Measurements from ENCODE around the gene WSCD2. TPM values are rescaled to one million over a fixed set of nuclear protein-coding genes. Genes with fewer than 3 reads are reported as not detected.

Gene WSCD2
- total RNA-seq, 2 donors from 2014 or later: 6.5 to 6.7 TPM

DNA sequence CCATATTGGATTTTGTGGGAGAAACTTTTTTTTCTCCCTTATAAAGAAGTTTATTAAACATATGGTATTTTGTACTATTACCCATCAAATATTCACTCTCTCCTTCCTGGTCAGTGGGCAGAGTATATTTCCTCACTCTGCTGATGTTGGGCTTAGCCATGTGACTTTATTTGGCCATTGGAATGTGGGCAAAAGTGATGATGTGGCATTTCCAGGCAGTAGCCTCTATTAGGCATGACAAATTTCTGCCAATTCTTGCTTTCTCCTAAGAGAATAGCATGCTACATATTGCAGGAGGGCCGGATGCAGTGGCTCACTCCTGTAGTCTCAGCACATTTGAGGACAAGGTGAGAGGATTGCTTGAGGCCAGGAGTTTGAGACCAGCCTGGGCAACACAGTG, 24.4 kb upstream of the WSCD2 start:
- no peak overlapping the region for H3K27ac ChIP-seq
- intact Hi-C loops (cut with DNase I): loop anchor here (5.0 kb wide), 1 partner anchor 408 kb away; no protein-coding TSS in a partner anchor
- no peaks in the 10 kb centered on the region for H3K4me1 ChIP-seq (replicated peaks)
- no peak overlapping the region for H3K4me3 ChIP-seq
- no peak for DNase-seq (ENCODE audit: low spot score)
- WGBS: 89% methylated on average over 1 of the region's 1 CpG
- no peaks in the 10 kb centered on the region for H3K36me3 ChIP-seq
- no peaks in the 10 kb centered on the region for H3K9me3 ChIP-seq
- TF ChIP-seq POLR2A (IDR thresholded peaks at IDR 0.05) (no peak), POLR2AphosphoS5 (IDR thresholded peaks at IDR 0.05) (no peak)
- TF ChIP-seq, protein P1, sequence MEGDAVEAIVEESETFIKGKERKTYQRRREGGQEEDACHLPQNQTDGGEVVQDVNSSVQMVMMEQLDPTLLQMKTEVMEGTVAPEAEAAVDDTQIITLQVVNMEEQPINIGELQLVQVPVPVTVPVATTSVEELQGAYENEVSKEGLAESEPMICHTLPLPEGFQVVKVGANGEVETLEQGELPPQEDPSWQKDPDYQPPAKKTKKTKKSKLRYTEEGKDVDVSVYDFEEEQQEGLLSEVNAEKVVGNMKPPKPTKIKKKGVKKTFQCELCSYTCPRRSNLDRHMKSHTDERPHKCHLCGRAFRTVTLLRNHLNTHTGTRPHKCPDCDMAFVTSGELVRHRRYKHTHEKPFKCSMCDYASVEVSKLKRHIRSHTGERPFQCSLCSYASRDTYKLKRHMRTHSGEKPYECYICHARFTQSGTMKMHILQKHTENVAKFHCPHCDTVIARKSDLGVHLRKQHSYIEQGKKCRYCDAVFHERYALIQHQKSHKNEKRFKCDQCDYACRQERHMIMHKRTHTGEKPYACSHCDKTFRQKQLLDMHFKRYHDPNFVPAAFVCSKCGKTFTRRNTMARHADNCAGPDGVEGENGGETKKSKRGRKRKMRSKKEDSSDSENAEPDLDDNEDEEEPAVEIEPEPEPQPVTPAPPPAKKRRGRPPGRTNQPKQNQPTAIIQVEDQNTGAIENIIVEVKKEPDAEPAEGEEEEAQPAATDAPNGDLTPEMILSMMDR (IDR thresholded peaks at IDR 0.05): no peak
- H3K27me3 ChIP-seq (replicated peaks; ENCODE audit: insufficient read depth): no peaks in the 10 kb centered on the region

DNA sequence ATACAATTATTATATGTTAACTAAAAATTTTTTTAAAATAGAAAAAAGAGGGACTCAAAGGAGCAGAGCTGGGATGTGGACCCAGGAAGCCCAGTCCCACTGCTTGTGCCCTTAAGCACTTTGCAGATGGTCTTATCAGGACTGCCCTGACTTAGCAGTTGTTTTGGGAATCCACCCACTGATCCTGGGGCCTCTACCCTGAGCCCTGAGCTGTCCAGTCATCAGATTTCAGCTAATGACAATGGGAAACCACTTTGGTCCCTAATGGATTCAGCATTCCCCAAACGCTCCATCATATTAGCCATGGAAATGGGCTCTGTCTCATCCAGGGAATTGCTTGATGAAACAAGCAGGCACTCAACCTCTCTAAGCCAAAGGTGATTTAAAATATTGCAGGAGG, 22.5 kb upstream of the WSCD2 start:
- Histone ChIP-seq H3K4me3 (no peak overlapping the region), H3K9me3 (no peaks in the 10 kb centered on the region), H3K4me1 (replicated peaks) (no peaks in the 10 kb centered on the region), H3K27ac (no peak overlapping the region), H3K36me3 (no peaks in the 10 kb centered on the region), H3K27me3 (replicated peaks; ENCODE audit: insufficient read depth) (no peaks in the 10 kb centered on the region)
- TF ChIP-seq POLR2A (IDR thresholded peaks at IDR 0.05): no peak
- TF ChIP-seq, protein P1 (IDR thresholded peaks at IDR 0.05): no peak
- TF ChIP-seq POLR2AphosphoS5 (IDR thresholded peaks at IDR 0.05): no peak
- no peak for DNase-seq (ENCODE audit: low spot score)
- 91% methylated on average over 1 of the region's 1 CpG for whole genome bisulfite sequencing
- intact Hi-C loops (cut with DNase I): no loop called here

DNA sequence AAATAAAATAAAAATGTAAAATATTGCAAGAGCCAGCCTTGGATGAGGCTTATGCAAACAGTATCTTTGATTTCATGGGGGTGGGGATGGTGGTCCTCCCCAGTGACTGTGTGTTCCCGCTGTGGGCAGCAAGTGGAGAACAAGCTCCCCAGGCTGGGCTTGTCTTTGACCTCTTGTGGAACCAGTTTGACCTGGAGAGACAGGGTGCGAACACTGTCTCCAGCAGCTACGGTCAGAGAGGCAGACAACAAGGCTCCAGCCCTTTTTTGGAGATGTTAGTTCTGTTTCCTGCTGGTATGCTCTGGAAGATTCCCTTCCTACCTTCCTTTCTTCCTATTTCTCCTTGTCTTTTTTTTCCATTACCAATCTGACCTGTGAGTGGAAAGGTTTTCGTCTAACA, 21.8 kb upstream of the WSCD2 start:
- Histone ChIP-seq H3K4me3 (no peak overlapping the region), H3K36me3 (no peaks in the 10 kb centered on the region), H3K4me1 (replicated peaks) (no peaks in the 10 kb centered on the region), H3K27ac (no peak overlapping the region), H3K27me3 (replicated peaks; ENCODE audit: insufficient read depth) (no peaks in the 10 kb centered on the region), H3K9me3 (no peaks in the 10 kb centered on the region)
- no peak for DNase-seq (ENCODE audit: low spot score)
- 59% methylated on average over 4 of the region's 4 CpGs for WGBS
- intact Hi-C loops (cut with DNase I): no loop called here
- TF ChIP-seq POLR2AphosphoS5 (IDR thresholded peaks at IDR 0.05): no peak
- no peak for TF ChIP-seq POLR2A (IDR thresholded peaks at IDR 0.05)
- TF ChIP-seq, protein P1 (IDR thresholded peaks at IDR 0.05): no peak

DNA sequence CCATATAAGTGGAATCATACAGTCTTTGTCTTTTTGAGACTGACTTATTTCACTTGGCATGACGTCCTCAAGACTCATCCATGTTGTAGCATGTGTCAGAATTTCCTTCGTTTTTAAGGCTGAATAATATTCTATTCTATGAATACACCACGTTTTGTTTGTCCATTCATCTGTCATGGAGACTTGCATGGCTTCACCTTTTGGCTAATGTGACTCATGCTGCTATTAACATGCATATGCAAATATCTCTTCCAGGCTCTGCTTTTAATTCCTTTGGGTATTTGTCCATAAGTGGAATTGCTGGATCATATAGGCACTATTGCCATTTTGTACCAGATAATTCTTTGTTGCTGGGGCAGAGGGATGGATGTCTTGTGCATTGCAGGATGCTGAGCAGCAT, 19.6 kb upstream of the WSCD2 start:
- Histone ChIP-seq H3K9me3 (no peaks in the 10 kb centered on the region), H3K4me3 (no peak overlapping the region), H3K36me3 (no peaks in the 10 kb centered on the region), H3K27me3 (replicated peaks; ENCODE audit: insufficient read depth) (no peaks in the 10 kb centered on the region), H3K4me1 (replicated peaks) (no peaks in the 10 kb centered on the region), H3K27ac (no peak overlapping the region)
- 73% methylated on average over 3 of the region's 3 CpGs for WGBS
- no peak for DNase-seq (ENCODE audit: low spot score)
- TF ChIP-seq POLR2AphosphoS5 (IDR thresholded peaks at IDR 0.05) (no peak), POLR2A (IDR thresholded peaks at IDR 0.05) (no peak)
- TF ChIP-seq, protein P1 (IDR thresholded peaks at IDR 0.05): no peak
- intact Hi-C loops (cut with DNase I): no loop called here

DNA sequence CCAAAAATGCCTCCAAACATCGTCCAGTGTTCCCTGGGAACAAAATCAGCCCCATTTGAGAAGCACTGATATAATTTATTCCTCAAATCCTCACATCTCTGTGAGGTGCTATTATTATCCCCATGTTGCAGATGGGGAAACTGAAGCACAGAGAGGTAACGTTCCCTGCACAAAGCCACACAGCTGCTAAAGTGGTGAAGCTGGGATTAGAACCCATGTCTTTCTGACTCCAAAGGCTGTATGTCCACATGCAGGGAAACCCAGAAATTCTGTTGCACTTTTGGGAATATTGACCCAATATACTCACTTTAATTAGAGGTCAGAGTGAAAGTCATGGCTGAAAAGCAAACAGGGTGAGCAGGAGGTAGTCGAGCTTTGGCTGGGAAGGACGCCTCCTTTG, 19.1 kb upstream of the WSCD2 start:
- H3K36me3 ChIP-seq: no peaks in the 10 kb centered on the region
- no peak overlapping the region for H3K4me3 ChIP-seq
- H3K27me3 ChIP-seq (replicated peaks; ENCODE audit: insufficient read depth): no peaks in the 10 kb centered on the region
- H3K4me1 ChIP-seq (replicated peaks): no peaks in the 10 kb centered on the region
- TF ChIP-seq POLR2A (IDR thresholded peaks at IDR 0.05) (no peak), POLR2AphosphoS5 (IDR thresholded peaks at IDR 0.05) (no peak)
- TF ChIP-seq, protein P1 (IDR thresholded peaks at IDR 0.05): no peak
- no peak for DNase-seq (ENCODE audit: low spot score)
- 55% methylated on average over 4 of the region's 4 CpGs for WGBS
- intact Hi-C loops (cut with DNase I): no loop called here
- H3K27ac ChIP-seq: no peak overlapping the region
- no peaks in the 10 kb centered on the region for H3K9me3 ChIP-seq

All from prostate gland (tissue), 2 donors.